ENCODE data around the gene EHF.

EHF gene

GRCh38 chr11:34625576-34625975 lies 4.7 kb downstream of the EHF start:
- Mint-ChIP-seq H3K36me3 (ENCODE audit: low read depth) (no peaks in the 10 kb centered on the region), H3K27me3 (peaks cover 69% of the 10 kb centered on the region), H3K4me1 (ENCODE audit: low read depth) (peaks cover 12% of the 10 kb centered on the region), H3K27ac (no peak overlapping the region), H3K4me3 (no peak overlapping the region), H3K9me3 (no peaks in the 10 kb centered on the region)
- no peak for DNase-seq

GRCh38 chr11:34626393-34626792 lies 5.5 kb downstream of the EHF start:
- Mint-ChIP-seq H3K36me3 (ENCODE audit: low read depth) (no peaks in the 10 kb centered on the region), H3K9me3 (no peaks in the 10 kb centered on the region), H3K27me3 (peaks cover 64% of the 10 kb centered on the region), H3K4me1 (ENCODE audit: low read depth) (peaks cover 12% of the 10 kb centered on the region), H3K4me3 (no peak overlapping the region), H3K27ac (no peak overlapping the region)
- DNase-seq, result no peak

- Mint-ChIP-seq H3K27ac (no peak overlapping the region), H3K4me1 (ENCODE audit: low read depth) (peaks cover 12% of the 10 kb centered on the region), H3K4me3 (no peak overlapping the region), H3K27me3 (peaks cover 57% of the 10 kb centered on the region), H3K36me3 (ENCODE audit: low read depth) (no peaks in the 10 kb centered on the region), H3K9me3 (no peaks in the 10 kb centered on the region)
- no peak for DNase-seq
These were observed 6.3 kb downstream of the EHF start for GRCh38 chr11:34627197-34627596.

- Mint-ChIP-seq H3K4me3 (no peak overlapping the region), H3K27ac (no peak overlapping the region), H3K9me3 (no peaks in the 10 kb centered on the region), H3K27me3 (peaks cover 44% of the 10 kb centered on the region), H3K36me3 (ENCODE audit: low read depth) (no peaks in the 10 kb centered on the region), H3K4me1 (ENCODE audit: low read depth) (peaks cover 20% of the 10 kb centered on the region)
- DNase-seq, result no peak
These were observed 8.8 kb downstream of the EHF start for GRCh38 chr11:34629711-34630110.

GRCh38 chr11:34630544-34630943 lies 9.7 kb downstream of the EHF start:
- no peak overlapping the region for H3K27ac Mint-ChIP-seq
- DNase-seq, result no peak
- peaks cover 38% of the 10 kb centered on the region for H3K27me3 Mint-ChIP-seq
- peaks cover 21% of the 10 kb centered on the region for H3K4me1 Mint-ChIP-seq (ENCODE audit: low read depth)
- no peak overlapping the region for H3K4me3 Mint-ChIP-seq
- H3K36me3 Mint-ChIP-seq (ENCODE audit: low read depth), result no peaks in the 10 kb centered on the region
- H3K9me3 Mint-ChIP-seq, result no peaks in the 10 kb centered on the region

- Mint-ChIP-seq H3K27me3 (peaks cover 33% of the 10 kb centered on the region), H3K4me3 (no peak overlapping the region), H3K36me3 (ENCODE audit: low read depth) (no peaks in the 10 kb centered on the region), H3K9me3 (no peaks in the 10 kb centered on the region), H3K27ac (no peak overlapping the region), H3K4me1 (ENCODE audit: low read depth) (peaks cover 16% of the 10 kb centered on the region)
- DNase-seq, result no peak
These were observed 10.4 kb downstream of the EHF start for GRCh38 chr11:34631297-34631696.

- DNase-seq, result no peak
- Mint-ChIP-seq H3K27me3 (peaks cover 30% of the 10 kb centered on the region), H3K4me1 (ENCODE audit: low read depth) (peaks cover 12% of the 10 kb centered on the region), H3K27ac (no peak overlapping the region), H3K4me3 (no peak overlapping the region), H3K9me3 (no peaks in the 10 kb centered on the region), H3K36me3 (ENCODE audit: low read depth) (no peaks in the 10 kb centered on the region)
These were observed 10.8 kb downstream of the EHF start for GRCh38 chr11:34631737-34632104.

- Mint-ChIP-seq H3K4me3 (no peak overlapping the region), H3K36me3 (ENCODE audit: low read depth) (no peaks in the 10 kb centered on the region), H3K4me1 (ENCODE audit: low read depth) (peaks cover 12% of the 10 kb centered on the region), H3K27ac (no peak overlapping the region), H3K9me3 (no peaks in the 10 kb centered on the region), H3K27me3 (peaks cover 28% of the 10 kb centered on the region)
- DNase-seq, result no peak
These were observed 11.4 kb downstream of the EHF start for GRCh38 chr11:34632105-34632791.

GRCh38 chr11:34633640-34633989 lies 12.7 kb downstream of the EHF start:
- Mint-ChIP-seq H3K4me1 (ENCODE audit: low read depth) (peaks cover 12% of the 10 kb centered on the region), H3K36me3 (ENCODE audit: low read depth) (no peaks in the 10 kb centered on the region), H3K4me3 (no peak overlapping the region), H3K27me3 (peaks cover 30% of the 10 kb centered on the region), H3K27ac (no peak overlapping the region), H3K9me3 (no peaks in the 10 kb centered on the region)
- no peak for DNase-seq

GRCh38 chr11:34633990-34634693 lies 13.2 kb downstream of the EHF start:
- peaks cover 12% of the 10 kb centered on the region for H3K4me1 Mint-ChIP-seq (ENCODE audit: low read depth)
- H3K27ac Mint-ChIP-seq, result no peak overlapping the region
- no peak for DNase-seq
- H3K36me3 Mint-ChIP-seq (ENCODE audit: low read depth), result no peaks in the 10 kb centered on the region
- no peak overlapping the region for H3K4me3 Mint-ChIP-seq
- H3K9me3 Mint-ChIP-seq, result no peaks in the 10 kb centered on the region
- H3K27me3 Mint-ChIP-seq, result peaks cover 28% of the 10 kb centered on the region

GRCh38 chr11:34634694-34635062 lies 13.8 kb downstream of the EHF start:
- Mint-ChIP-seq H3K4me1 (ENCODE audit: low read depth) (peaks cover 12% of the 10 kb centered on the region), H3K9me3 (no peaks in the 10 kb centered on the region), H3K27me3 (peaks cover 28% of the 10 kb centered on the region), H3K27ac (no peak overlapping the region), H3K4me3 (no peak overlapping the region), H3K36me3 (ENCODE audit: low read depth) (no peaks in the 10 kb centered on the region)
- no peak for DNase-seq

- H3K4me3 Mint-ChIP-seq, result no peak overlapping the region
- H3K4me1 Mint-ChIP-seq (ENCODE audit: low read depth), result peaks cover 12% of the 10 kb centered on the region
- no peaks in the 10 kb centered on the region for H3K9me3 Mint-ChIP-seq
- H3K27ac Mint-ChIP-seq, result no peak overlapping the region
- peaks cover 41% of the 10 kb centered on the region for H3K27me3 Mint-ChIP-seq
- H3K36me3 Mint-ChIP-seq (ENCODE audit: low read depth), result no peaks in the 10 kb centered on the region
- no peak for DNase-seq
These were observed 15.2 kb downstream of the EHF start for GRCh38 chr11:34636127-34636526.

GRCh38 chr11:34637303-34637702 lies 16.4 kb downstream of the EHF start:
- no peak for DNase-seq
- H3K4me3 Mint-ChIP-seq, result no peak overlapping the region
- H3K9me3 Mint-ChIP-seq, result no peaks in the 10 kb centered on the region
- peaks cover 49% of the 10 kb centered on the region for H3K27me3 Mint-ChIP-seq
- H3K36me3 Mint-ChIP-seq (ENCODE audit: low read depth), result no peaks in the 10 kb centered on the region
- no peak overlapping the region for H3K27ac Mint-ChIP-seq
- H3K4me1 Mint-ChIP-seq (ENCODE audit: low read depth), result peaks cover 12% of the 10 kb centered on the region

- no peak for DNase-seq
- Mint-ChIP-seq H3K36me3 (ENCODE audit: low read depth) (no peaks in the 10 kb centered on the region), H3K27me3 (peaks cover 57% of the 10 kb centered on the region), H3K4me3 (no peak overlapping the region), H3K27ac (no peak overlapping the region), H3K9me3 (no peaks in the 10 kb centered on the region), H3K4me1 (ENCODE audit: low read depth) (peaks cover 8% of the 10 kb centered on the region)
These were observed 18.0 kb downstream of the EHF start for GRCh38 chr11:34638897-34639296.

- H3K27ac Mint-ChIP-seq, result no peak overlapping the region
- no peaks in the 10 kb centered on the region for H3K9me3 Mint-ChIP-seq
- H3K4me3 Mint-ChIP-seq, result no peak overlapping the region
- H3K4me1 Mint-ChIP-seq (ENCODE audit: low read depth), result peaks cover 2% of the 10 kb centered on the region
- H3K36me3 Mint-ChIP-seq (ENCODE audit: low read depth), result no peaks in the 10 kb centered on the region
- peaks cover 62% of the 10 kb centered on the region for H3K27me3 Mint-ChIP-seq
- no peak for DNase-seq
These were observed 18.7 kb downstream of the EHF start for GRCh38 chr11:34639545-34639944.
